Measurements from ENCODE around the gene PSD4.

PSD4 gene

GRCh38 chr2:113160248-113160647 is 13.5 kb upstream of the PSD4 start:
- Histone ChIP-seq H3K36me3 (replicated peaks; ENCODE audit: low read depth, low read length) (no peaks in the 10 kb centered on the region), H3K79me2 (ENCODE audit: low read length) (no peaks in the 10 kb centered on the region), H3K4me3 (ENCODE audit: low read length) (no peak overlapping the region), H3K4me2 (ENCODE audit: low read length) (no peak overlapping the region), H3K9me3 (ENCODE audit: insufficient read depth, low read length) (no peaks in the 10 kb centered on the region), H2AFZ (ENCODE audit: low read depth, low read length) (no peak overlapping the region), H3K9ac (ENCODE audit: low read length) (no peak overlapping the region), H4K20me1 (ENCODE audit: insufficient read depth, low read length) (no peaks in the 10 kb centered on the region), H3K27ac (ENCODE audit: low read length) (no peak overlapping the region), H3K27me3 (ENCODE audit: low read depth, low read length) (peaks cover 2% of the 10 kb centered on the region; the same call in 1 of the 2 replicates), H3K4me1 (ENCODE audit: low read length) (0 out of 2 replicates have a peak, but pooled peaks cover 8% of the 10 kb centered on the region)
- TF ChIP-seq EZH2phosphoT487 (IDR thresholded peaks at IDR 0.05; ENCODE audit: low read depth) (no peak), CTCF (IDR thresholded peaks at IDR 0.05; ENCODE audit: low read depth, low read length) (no peak)

GRCh38 chr2:113160962-113161361 is 12.8 kb upstream of the PSD4 start:
- no peaks in the 10 kb centered on the region for H3K9me3 ChIP-seq (ENCODE audit: insufficient read depth, low read length)
- no peaks in the 10 kb centered on the region for H4K20me1 ChIP-seq (ENCODE audit: insufficient read depth, low read length)
- H3K36me3 ChIP-seq (replicated peaks; ENCODE audit: low read depth, low read length): no peaks in the 10 kb centered on the region
- H3K4me3 ChIP-seq (ENCODE audit: low read length): no peak overlapping the region
- H3K27me3 ChIP-seq (ENCODE audit: low read depth, low read length): no peaks in the 10 kb centered on the region
- no peak overlapping the region for H3K27ac ChIP-seq (ENCODE audit: low read length)
- TF ChIP-seq CTCF (IDR thresholded peaks at IDR 0.05; ENCODE audit: low read depth, low read length) (no peak), EZH2phosphoT487 (IDR thresholded peaks at IDR 0.05; ENCODE audit: low read depth) (no peak)
- no peaks in the 10 kb centered on the region for H3K79me2 ChIP-seq (ENCODE audit: low read length)
- 0 out of 2 replicates have a peak, but pooled peaks cover 8% of the 10 kb centered on the region for H3K4me1 ChIP-seq (ENCODE audit: low read length)
- no peak overlapping the region for H3K4me2 ChIP-seq (ENCODE audit: low read length)
- no peak overlapping the region for H2AFZ ChIP-seq (ENCODE audit: low read depth, low read length)
- no peak overlapping the region for H3K9ac ChIP-seq (ENCODE audit: low read length)

GRCh38 chr2:113162173-113162572 is 11.6 kb upstream of the PSD4 start:
- Histone ChIP-seq H4K20me1 (ENCODE audit: insufficient read depth, low read length) (no peaks in the 10 kb centered on the region), H3K36me3 (replicated peaks; ENCODE audit: low read depth, low read length) (no peaks in the 10 kb centered on the region), H3K9ac (ENCODE audit: low read length) (no peak overlapping the region), H3K9me3 (ENCODE audit: insufficient read depth, low read length) (no peaks in the 10 kb centered on the region), H3K4me3 (ENCODE audit: low read length) (no peak overlapping the region), H3K27me3 (ENCODE audit: low read depth, low read length) (no peaks in the 10 kb centered on the region), H3K79me2 (ENCODE audit: low read length) (no peaks in the 10 kb centered on the region), H2AFZ (ENCODE audit: low read depth, low read length) (no peak overlapping the region), H3K27ac (ENCODE audit: low read length) (no peak overlapping the region), H3K4me1 (ENCODE audit: low read length) (no peaks in the 10 kb centered on the region), H3K4me2 (ENCODE audit: low read length) (no peak overlapping the region)
- no peak for TF ChIP-seq EZH2phosphoT487 (IDR thresholded peaks at IDR 0.05; ENCODE audit: low read depth)

- Histone ChIP-seq H3K9me3 (ENCODE audit: insufficient read depth, low read length) (no peaks in the 10 kb centered on the region), H2AFZ (ENCODE audit: low read depth, low read length) (no peak overlapping the region), H3K4me2 (ENCODE audit: low read length) (no peak overlapping the region), H3K27me3 (ENCODE audit: low read depth, low read length) (no peaks in the 10 kb centered on the region), H3K79me2 (ENCODE audit: low read length) (no peaks in the 10 kb centered on the region), H4K20me1 (ENCODE audit: insufficient read depth, low read length) (no peaks in the 10 kb centered on the region), H3K9ac (ENCODE audit: low read length) (no peak overlapping the region), H3K4me1 (ENCODE audit: low read length) (no peaks in the 10 kb centered on the region), H3K27ac (ENCODE audit: low read length) (no peak overlapping the region), H3K36me3 (replicated peaks; ENCODE audit: low read depth, low read length) (no peaks in the 10 kb centered on the region), H3K4me3 (ENCODE audit: low read length) (no peak overlapping the region)
- TF ChIP-seq EZH2phosphoT487 (IDR thresholded peaks at IDR 0.05; ENCODE audit: low read depth): no peak
- TF ChIP-seq CTCF (IDR thresholded peaks at IDR 0.05; ENCODE audit: low read depth, low read length): no peak
These were observed 10.9 kb upstream of the PSD4 start for GRCh38 chr2:113162869-113163268.
